GM12864 (cell line): Measurements from ENCODE around the gene CPOX.

Source experiments
- DNase-seq: peaks from one replicate; pipeline ENCODE4 v3.0.0-alpha.2; 2011; ENCODE audit warnings: low read depth
- H3K4me3 ChIP-seq: 2 replicates; pipeline ENCODE4 v1.5.1; 2011; ENCODE audit warnings: mild to moderate bottlenecking, low read depth, low read length, control low read depth
- CTCF ChIP-seq: IDR thresholded peaks from 2 replicates; pipeline ENCODE4 v1.5.1; 2011; ENCODE audit warnings: low read depth, mild to moderate bottlenecking, moderate library complexity, low read length, control low read depth, inconsistent platforms; ENCODE audit errors: missing control alignments

CPOX gene

GRCh38 chr3:98617841-98618240 is 24.4 kb upstream of the CPOX start:
- no peak overlapping the region for H3K4me3 ChIP-seq
- no peak for TF ChIP-seq CTCF
- no peak for DNase-seq

- no peak overlapping the region for H3K4me3 ChIP-seq
- DNase-seq: no peak
- TF ChIP-seq CTCF: no peak
Measured at GRCh38 chr3:98613616-98614015, 20.2 kb upstream of the CPOX start.

- TF ChIP-seq CTCF: no peak
- peak overlapping the region; percentile 0; the same call in 1 of the 2 replicates for H3K4me3 ChIP-seq
- DNase-seq: peak; percentile 98
Measured at GRCh38 chr3:98612996-98613517, 19.6 kb upstream of the CPOX start.

GRCh38 chr3:98612587-98612986 is 19.2 kb upstream of the CPOX start:
- DNase-seq: peak; percentile 77
- TF ChIP-seq CTCF: peak; percentile 58
- H3K4me3 ChIP-seq: peak overlapping the region; percentile 0; the same call in 1 of the 2 replicates

- no peak overlapping the region for H3K4me3 ChIP-seq
- DNase-seq: no peak
- TF ChIP-seq CTCF: no peak
Measured at GRCh38 chr3:98608029-98608428, 14.6 kb upstream of the CPOX start.

- no peak overlapping the region for H3K4me3 ChIP-seq
- TF ChIP-seq CTCF: no peak
- no peak for DNase-seq
Measured at GRCh38 chr3:98603580-98603979, 10.2 kb upstream of the CPOX start.

GRCh38 chr3:98602078-98602678 is 8.8 kb upstream of the CPOX start:
- no peak for DNase-seq
- no peak overlapping the region for H3K4me3 ChIP-seq
- TF ChIP-seq CTCF: peak; percentile 67
